NT2/D1 (cell line): ENCODE data around the gene AFF3.

Experiments
- SUZ12 ChIP-seq: IDR thresholded peaks from 2 replicates; pipeline ENCODE4 v1.6.1; 2011; ENCODE audit not compliant: insufficient read length, insufficient read depth; ENCODE audit errors: extremely low read depth
- YY1 ChIP-seq: IDR thresholded peaks from 2 replicates; pipeline ENCODE4 v1.6.1; 2011; ENCODE audit not compliant: insufficient read length, insufficient read depth
- ZNF274 ChIP-seq: IDR thresholded peaks from 2 replicates; pipeline ENCODE4 v1.6.1; 2011; ENCODE audit warnings: mild to moderate bottlenecking, low read depth, low read length

GRCh38 chr2:99953750-99954149 lies 188.6 kb downstream of the AFF3 start:
- TF ChIP-seq ZNF274: no peak
- TF ChIP-seq SUZ12: no peak
- TF ChIP-seq YY1: no peak
